Measurements from ENCODE around the gene ANKRD26.

DNA sequence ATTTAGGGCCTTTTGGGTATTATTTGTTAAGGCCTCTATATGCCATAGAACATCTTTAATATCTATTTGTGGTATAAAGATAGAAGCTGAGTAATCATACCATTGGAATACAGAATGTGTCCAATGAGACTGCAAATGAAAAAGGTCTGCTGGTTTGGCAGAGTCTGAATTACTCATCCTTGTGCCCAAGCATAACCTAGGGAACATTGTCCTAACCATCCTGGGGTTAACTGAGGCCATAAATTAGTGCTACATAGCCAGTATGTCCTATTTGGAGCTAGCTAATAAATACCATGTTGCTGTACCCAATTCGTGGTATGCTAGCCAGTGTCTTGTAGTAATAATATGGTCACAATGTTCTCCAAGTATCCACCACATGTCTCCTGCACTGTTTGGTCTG, 117.1 kb downstream of the ANKRD26 start:
- TF ChIP-seq SUZ12 (IDR thresholded peaks at IDR 0.05) (no peak), FOXA1 (IDR thresholded peaks at IDR 0.05) (no peak)

All from HEK293T (cell line).